ENCODE data around the gene RYR2. TPM values are rescaled to one million over a fixed set of nuclear protein-coding genes. Genes with fewer than 3 reads are reported as not detected.

RYR2 gene
- polyA plus RNA-seq, 1 of the 3 experiments (the other 2 are of a cell fraction), result under 0.01 TPM

DNA sequence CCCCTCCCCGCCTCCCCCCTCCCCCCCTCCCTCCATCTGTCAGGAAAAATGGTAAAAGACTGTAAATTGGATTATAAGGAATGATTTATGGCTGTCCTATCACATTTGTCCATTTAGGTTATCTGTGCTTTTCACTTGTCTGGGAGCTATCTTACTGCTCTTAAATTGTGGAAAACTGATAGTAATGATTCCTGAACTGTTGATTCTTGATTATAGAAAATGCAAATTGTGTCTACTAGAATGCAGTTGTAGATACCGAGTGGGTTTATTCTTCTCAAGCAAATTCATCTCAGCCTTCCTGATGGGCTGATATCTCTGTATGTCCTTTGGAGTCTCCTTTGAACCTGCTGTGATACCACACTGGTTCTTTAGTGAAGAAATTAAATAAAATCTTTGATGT, 12.3 kb downstream of the RYR2 start:
- ChIA-PET CTCF (interaction anchor here (1.3 kb wide), 1 partner anchor 12 kb away, joined by 4 read pairs; the partner anchor contains the start of gene RYR2), POLR2A (no interaction called here)
- no peaks in the 10 kb centered on the region for H3K36me3 ChIP-seq (replicated peaks in 1 of 2; ENCODE audit: control insufficient read depth in 1 of 2, insufficient read depth in 2 of 2, low read length in 1 of 2)
- no peaks in the 10 kb centered on the region for H3K9me2 ChIP-seq
- no peaks in the 10 kb centered on the region for H3F3A ChIP-seq (replicated peaks; ENCODE audit: insufficient read depth)
- H4K20me1 ChIP-seq (ENCODE audit: insufficient read depth), result no peaks in the 10 kb centered on the region
- TF ChIP-seq RXRA (IDR thresholded peaks at IDR 0.05; ENCODE audit: borderline replicate concordance, low read depth), result no peak
- peak; percentile 44 for TF ChIP-seq GATA2 (CRISPR knock-in tag; IDR thresholded peaks at IDR 0.05)
- H3K9me3 ChIP-seq, result no peaks in the 10 kb centered on the region
- H3K4me3 ChIP-seq (ENCODE audit: low read depth in 2 of 2, low read length in 1 of 2), result no peak overlapping the region
- H3K79me2 ChIP-seq (ENCODE audit: insufficient read depth), result no peaks in the 10 kb centered on the region
- 18% methylated on average over 2 of the region's 2 CpGs for WGBS (ENCODE audit: low lambda C conversion rate)
- H3K4me1 ChIP-seq (ENCODE audit: control insufficient read depth in 1 of 2, insufficient read depth in 2 of 2, low read depth in 1 of 2, low read length in 1 of 2), result peaks cover 0 to 3% of the 10 kb centered on the region in 2 experiments; a peak in 2 of 4 replicates
- no peak overlapping the region for H3K27ac ChIP-seq (ENCODE audit: low read depth in 2 of 2, low read length in 1 of 2)
- no peak overlapping the region for H2AFZ ChIP-seq (ENCODE audit: low read depth)
- no peak overlapping the region for H3K9ac ChIP-seq
- DNase-seq, result no peak
- H3K4me2 ChIP-seq, result no peak overlapping the region
- no peaks in the 10 kb centered on the region for H3K27me3 ChIP-seq (ENCODE audit: insufficient read depth)

DNA sequence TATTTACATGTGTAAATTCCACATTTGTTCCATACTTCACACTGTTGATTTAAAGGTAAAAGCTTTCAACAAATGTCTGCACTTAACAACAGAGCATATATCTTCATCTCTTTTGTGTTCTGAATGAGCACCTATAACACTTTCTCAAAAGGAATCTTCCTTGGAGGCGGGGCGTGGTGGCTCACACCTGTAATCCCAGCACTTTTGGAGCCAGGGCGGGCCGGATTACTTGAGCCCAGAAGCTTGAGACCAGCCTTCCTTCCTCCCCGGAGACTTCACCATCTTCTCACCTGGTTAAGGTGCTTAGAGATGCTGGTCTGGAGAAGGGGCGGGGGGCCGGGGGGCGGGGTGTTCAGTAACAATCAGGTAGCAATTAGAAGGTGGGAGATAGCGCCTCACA, 16.5 kb downstream of the RYR2 start:
- Histone ChIP-seq H3K9ac (no peak overlapping the region), H3K9me2 (no peaks in the 10 kb centered on the region), H3K4me3 (ENCODE audit: low read depth in 2 of 2, low read length in 1 of 2) (no peak overlapping the region), H2AFZ (ENCODE audit: low read depth) (no peak overlapping the region), H3K4me2 (no peak overlapping the region), H3K4me1 (ENCODE audit: control insufficient read depth in 1 of 2, insufficient read depth in 2 of 2, low read depth in 1 of 2, low read length in 1 of 2) (peaks cover 0 to 3% of the 10 kb centered on the region in 2 experiments; a peak in 2 of 4 replicates), H3F3A (replicated peaks; ENCODE audit: insufficient read depth) (no peaks in the 10 kb centered on the region), H3K27me3 (ENCODE audit: insufficient read depth) (no peaks in the 10 kb centered on the region), H4K20me1 (ENCODE audit: insufficient read depth) (no peaks in the 10 kb centered on the region), H3K79me2 (ENCODE audit: insufficient read depth) (no peaks in the 10 kb centered on the region), H3K9me3 (no peaks in the 10 kb centered on the region), H3K36me3 (replicated peaks in 1 of 2; ENCODE audit: control insufficient read depth in 1 of 2, insufficient read depth in 2 of 2, low read length in 1 of 2) (no peaks in the 10 kb centered on the region), H3K27ac (ENCODE audit: low read depth in 2 of 2, low read length in 1 of 2) (no peak overlapping the region)
- ChIA-PET POLR2A (no interaction called here), CTCF (interaction anchor here (1.3 to 1.7 kb wide), 2 partner anchors 12 to 16 kb away, joined by 5 to 7 read pairs; partner anchors contain the start of gene RYR2)
- no peak for DNase-seq
- WGBS (ENCODE audit: low lambda C conversion rate), result 28% methylated on average over 9 of the region's 9 CpGs
- TF ChIP-seq RAD21 (IDR thresholded peaks at IDR 0.05; ENCODE audit: low read length), result no peak
- TF ChIP-seq TCF12 (IDR thresholded peaks at IDR 0.05), result no peak
- no peak for TF ChIP-seq MEF2A (IDR thresholded peaks at IDR 0.05; ENCODE audit: borderline replicate concordance, low read depth)
- no peak for TF ChIP-seq EZH2phosphoT487 (IDR thresholded peaks at IDR 0.05; ENCODE audit: borderline replicate concordance, low read depth)

DNA sequence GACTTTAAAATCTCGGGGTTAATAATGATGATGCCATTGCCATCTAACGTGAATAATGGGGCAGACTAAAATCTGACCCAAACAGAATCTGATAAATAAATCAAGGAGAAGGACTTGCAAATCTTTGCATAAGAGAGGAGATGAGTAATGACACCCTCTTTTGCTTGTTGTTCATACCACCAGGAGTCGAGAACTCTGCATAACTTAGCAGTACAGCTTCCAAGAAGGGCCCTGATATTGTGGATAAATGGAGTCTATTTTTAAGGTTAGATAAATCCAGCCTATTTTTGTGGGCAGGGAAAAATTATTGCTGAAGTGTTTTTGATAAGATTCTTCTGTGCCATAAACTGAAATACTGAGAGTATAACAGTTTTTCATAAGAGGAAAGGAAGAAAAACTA, 17.3 kb downstream of the RYR2 start:
- Histone ChIP-seq H3K9ac (no peak overlapping the region), H3K27me3 (ENCODE audit: insufficient read depth) (no peaks in the 10 kb centered on the region), H3K79me2 (ENCODE audit: insufficient read depth) (no peaks in the 10 kb centered on the region), H3F3A (replicated peaks; ENCODE audit: insufficient read depth) (no peaks in the 10 kb centered on the region), H3K9me2 (no peaks in the 10 kb centered on the region), H3K36me3 (replicated peaks in 1 of 2; ENCODE audit: control insufficient read depth in 1 of 2, insufficient read depth in 2 of 2, low read length in 1 of 2) (no peaks in the 10 kb centered on the region), H3K27ac (ENCODE audit: low read depth in 2 of 2, low read length in 1 of 2) (no peak overlapping the region), H3K4me1 (ENCODE audit: control insufficient read depth in 1 of 2, insufficient read depth in 2 of 2, low read depth in 1 of 2, low read length in 1 of 2) (peaks cover 0 to 3% of the 10 kb centered on the region in 2 experiments; a peak in 2 of 4 replicates), H3K4me2 (no peak overlapping the region), H3K9me3 (no peaks in the 10 kb centered on the region), H2AFZ (ENCODE audit: low read depth) (no peak overlapping the region), H3K4me3 (ENCODE audit: low read depth in 2 of 2, low read length in 1 of 2) (no peak overlapping the region), H4K20me1 (ENCODE audit: insufficient read depth) (no peaks in the 10 kb centered on the region)
- ChIA-PET POLR2A (no interaction called here), CTCF (interaction anchor here (1.7 kb wide), 1 partner anchor 11 kb away, joined by 5 read pairs; no protein-coding TSS in a partner anchor)
- no peak for DNase-seq
- WGBS (ENCODE audit: low lambda C conversion rate), result 26% methylated on average over 3 of the region's 3 CpGs
- TF ChIP-seq SIN3A (IDR thresholded peaks at IDR 0.05; ENCODE audit: borderline replicate concordance, low read depth, low read length), result no peak
- TF ChIP-seq RCOR1 (IDR thresholded peaks at IDR 0.05; ENCODE audit: low read length), result no peak
- TF ChIP-seq MXI1 (IDR thresholded peaks at IDR 0.05; ENCODE audit: low read depth, low read length), result no peak
- TF ChIP-seq, protein P1, sequence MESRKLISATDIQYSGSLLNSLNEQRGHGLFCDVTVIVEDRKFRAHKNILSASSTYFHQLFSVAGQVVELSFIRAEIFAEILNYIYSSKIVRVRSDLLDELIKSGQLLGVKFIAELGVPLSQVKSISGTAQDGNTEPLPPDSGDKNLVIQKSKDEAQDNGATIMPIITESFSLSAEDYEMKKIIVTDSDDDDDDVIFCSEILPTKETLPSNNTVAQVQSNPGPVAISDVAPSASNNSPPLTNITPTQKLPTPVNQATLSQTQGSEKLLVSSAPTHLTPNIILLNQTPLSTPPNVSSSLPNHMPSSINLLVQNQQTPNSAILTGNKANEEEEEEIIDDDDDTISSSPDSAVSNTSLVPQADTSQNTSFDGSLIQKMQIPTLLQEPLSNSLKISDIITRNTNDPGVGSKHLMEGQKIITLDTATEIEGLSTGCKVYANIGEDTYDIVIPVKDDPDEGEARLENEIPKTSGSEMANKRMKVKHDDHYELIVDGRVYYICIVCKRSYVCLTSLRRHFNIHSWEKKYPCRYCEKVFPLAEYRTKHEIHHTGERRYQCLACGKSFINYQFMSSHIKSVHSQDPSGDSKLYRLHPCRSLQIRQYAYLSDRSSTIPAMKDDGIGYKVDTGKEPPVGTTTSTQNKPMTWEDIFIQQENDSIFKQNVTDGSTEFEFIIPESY (IDR thresholded peaks at IDR 0.05; ENCODE audit: borderline replicate concordance, low read depth), result no peak
- no peak for TF ChIP-seq RFX5 (IDR thresholded peaks at IDR 0.05; ENCODE audit: low read length)
- TF ChIP-seq, protein P2, sequence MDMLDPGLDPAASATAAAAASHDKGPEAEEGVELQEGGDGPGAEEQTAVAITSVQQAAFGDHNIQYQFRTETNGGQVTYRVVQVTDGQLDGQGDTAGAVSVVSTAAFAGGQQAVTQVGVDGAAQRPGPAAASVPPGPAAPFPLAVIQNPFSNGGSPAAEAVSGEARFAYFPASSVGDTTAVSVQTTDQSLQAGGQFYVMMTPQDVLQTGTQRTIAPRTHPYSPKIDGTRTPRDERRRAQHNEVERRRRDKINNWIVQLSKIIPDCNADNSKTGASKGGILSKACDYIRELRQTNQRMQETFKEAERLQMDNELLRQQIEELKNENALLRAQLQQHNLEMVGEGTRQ (IDR thresholded peaks at IDR 0.05; ENCODE audit: borderline replicate concordance, low read depth, low read length), result no peak
- no peak for TF ChIP-seq EP300 (IDR thresholded peaks at IDR 0.05; ENCODE audit: borderline replicate concordance in 1 of 2, low read depth in 1 of 2, low read length in 1 of 2)
- TF ChIP-seq, protein P3, sequence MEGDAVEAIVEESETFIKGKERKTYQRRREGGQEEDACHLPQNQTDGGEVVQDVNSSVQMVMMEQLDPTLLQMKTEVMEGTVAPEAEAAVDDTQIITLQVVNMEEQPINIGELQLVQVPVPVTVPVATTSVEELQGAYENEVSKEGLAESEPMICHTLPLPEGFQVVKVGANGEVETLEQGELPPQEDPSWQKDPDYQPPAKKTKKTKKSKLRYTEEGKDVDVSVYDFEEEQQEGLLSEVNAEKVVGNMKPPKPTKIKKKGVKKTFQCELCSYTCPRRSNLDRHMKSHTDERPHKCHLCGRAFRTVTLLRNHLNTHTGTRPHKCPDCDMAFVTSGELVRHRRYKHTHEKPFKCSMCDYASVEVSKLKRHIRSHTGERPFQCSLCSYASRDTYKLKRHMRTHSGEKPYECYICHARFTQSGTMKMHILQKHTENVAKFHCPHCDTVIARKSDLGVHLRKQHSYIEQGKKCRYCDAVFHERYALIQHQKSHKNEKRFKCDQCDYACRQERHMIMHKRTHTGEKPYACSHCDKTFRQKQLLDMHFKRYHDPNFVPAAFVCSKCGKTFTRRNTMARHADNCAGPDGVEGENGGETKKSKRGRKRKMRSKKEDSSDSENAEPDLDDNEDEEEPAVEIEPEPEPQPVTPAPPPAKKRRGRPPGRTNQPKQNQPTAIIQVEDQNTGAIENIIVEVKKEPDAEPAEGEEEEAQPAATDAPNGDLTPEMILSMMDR (IDR thresholded peaks at IDR 0.05), result no peak
- no peak for TF ChIP-seq NRF1 (IDR thresholded peaks at IDR 0.05; ENCODE audit: low read depth, low read length)
- TF ChIP-seq FOSL2 (IDR thresholded peaks at IDR 0.05; ENCODE audit: borderline replicate concordance, low read depth), result no peak
- TF ChIP-seq, protein P4, sequence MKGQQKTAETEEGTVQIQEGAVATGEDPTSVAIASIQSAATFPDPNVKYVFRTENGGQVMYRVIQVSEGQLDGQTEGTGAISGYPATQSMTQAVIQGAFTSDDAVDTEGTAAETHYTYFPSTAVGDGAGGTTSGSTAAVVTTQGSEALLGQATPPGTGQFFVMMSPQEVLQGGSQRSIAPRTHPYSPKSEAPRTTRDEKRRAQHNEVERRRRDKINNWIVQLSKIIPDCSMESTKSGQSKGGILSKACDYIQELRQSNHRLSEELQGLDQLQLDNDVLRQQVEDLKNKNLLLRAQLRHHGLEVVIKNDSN (IDR thresholded peaks at IDR 0.05; ENCODE audit: borderline replicate concordance, low read depth), result no peak
- no peak for TF ChIP-seq JUND (IDR thresholded peaks at IDR 0.05)

All from SK-N-SH (cell line).